Neural cell (in vitro differentiated cells): Measurements from ENCODE around the gene LHB. TPM values are rescaled to one million over a fixed set of nuclear protein-coding genes. Genes with fewer than 3 reads are reported as not detected.
"Not testable (repeated sequence)": the region's sequence is repeated elsewhere in the genome, so short reads cannot be mapped to it uniquely, and the experiment has no call there.

Experiments
- H2AFZ ChIP-seq: fragments of 200-600, 300-800 bp; sonication (generic), shearing (Covaris generic); 2 replicates; pipeline ENCODE4 v1.6.0; 2014; ENCODE audit warnings: low read depth, mild to moderate bottlenecking, antibody characterized with exemption, low read length, moderate library complexity
- H3F3A ChIP-seq: fragments of 200-600 bp; shearing (Covaris generic); 2 replicates; pipeline ENCODE4 v1.6.1; 2016; ENCODE audit warnings: mild to moderate bottlenecking, moderate library complexity, mixed read lengths, antibody characterized with exemption, low read length; ENCODE audit not compliant: insufficient read depth, poor library complexity, severe bottlenecking
- H3K27ac ChIP-seq: fragments of 200-600, 300-800 bp; sonication (generic), shearing (Covaris generic); 2 replicates; pipeline ENCODE4 v1.5.1; 2014; ENCODE audit warnings: mild to moderate bottlenecking, low read length, moderate library complexity
- H3K27me3 ChIP-seq: fragments of 300-800, 200-600 bp; sonication (generic), shearing (Covaris generic); 2 replicates; pipeline ENCODE4 v1.6.0; 2014; ENCODE audit warnings: mild to moderate bottlenecking, low read depth, low read length, moderate library complexity; ENCODE audit not compliant: insufficient read depth
- H3K36me3 ChIP-seq: fragments of 300-800, 200-600 bp; sonication (generic), shearing (Covaris generic); 2 replicates; pipeline ENCODE4 v1.5.1; 2014; ENCODE audit warnings: mild to moderate bottlenecking, antibody characterized with exemption, low read length, moderate library complexity; ENCODE audit not compliant: insufficient read depth
- H3K4me2 ChIP-seq: fragments of 300-800, 200-600 bp; sonication (generic), shearing (Covaris generic); 2 replicates; pipeline ENCODE4 v1.6.0; 2014; ENCODE audit warnings: mild to moderate bottlenecking, low read length
- H3K4me3 ChIP-seq: fragments of 300-800, 200-600 bp; sonication (generic), shearing (Covaris generic); 2 replicates; pipeline ENCODE4 v1.5.1; 2014; ENCODE audit warnings: mild to moderate bottlenecking, low read length, moderate library complexity
- H3K79me2 ChIP-seq: fragments of 200-600 bp; shearing (Covaris generic); replicated peaks from 2 replicates; pipeline ENCODE4 v1.6.0; 2014; ENCODE audit warnings: mild to moderate bottlenecking, low read length, moderate library complexity; ENCODE audit not compliant: insufficient read depth
- H3K9ac ChIP-seq: fragments of 300-800, 200-600 bp; sonication (generic), shearing (Covaris generic); 2 replicates; pipeline ENCODE4 v1.6.1; 2016; ENCODE audit warnings: mild to moderate bottlenecking, low read length, mixed read lengths
- H3K9me2 ChIP-seq: fragments of 200-600 bp; shearing (Covaris generic); 2 replicates; pipeline ENCODE4 v1.6.1; 2016; ENCODE audit warnings: mild to moderate bottlenecking, low read length, mixed read lengths; ENCODE audit not compliant: insufficient read depth
- H3K9me3 ChIP-seq: fragments of 200-600, 300-800 bp; sonication (generic), shearing (Covaris generic); 2 replicates; pipeline ENCODE4 v1.6.1; 2016; ENCODE audit warnings: mild to moderate bottlenecking, mixed run types, low read length, moderate library complexity, mixed read lengths
- H4K20me1 ChIP-seq: fragments of 200-600 bp; shearing (Covaris generic); 2 replicates; pipeline ENCODE4 v1.6.1; 2016; ENCODE audit warnings: mild to moderate bottlenecking, mixed run types; ENCODE audit not compliant: insufficient read depth
- CTCF ChIP-seq: fragments of 450-650 bp; IDR thresholded peaks from 2 replicates; pipeline ENCODE4 v1.5.1; 2014; ENCODE audit warnings: antibody characterized with exemption, mild to moderate bottlenecking, moderate library complexity; ENCODE audit not compliant: poor library complexity, severe bottlenecking
- MXI1 ChIP-seq: fragments of 450-650 bp; conservative IDR thresholded peaks from 2 replicates; pipeline ENCODE4 v1.6.1; 2014; ENCODE audit warnings: antibody characterized with exemption, mild to moderate bottlenecking; ENCODE audit not compliant: poor library complexity, severe bottlenecking
- polyA plus RNA-seq: library from polyadenylated mRNA; depleted of rRNA; stranded (reverse); fragments of >200 nt; gene quantifications from 2 replicates; pipeline ENCODE4 v1.2.3, GENCODE V29; 2014

Gene LHB
- polyA plus RNA-seq, 1 donor from 2014 or later = not detected

DNA sequence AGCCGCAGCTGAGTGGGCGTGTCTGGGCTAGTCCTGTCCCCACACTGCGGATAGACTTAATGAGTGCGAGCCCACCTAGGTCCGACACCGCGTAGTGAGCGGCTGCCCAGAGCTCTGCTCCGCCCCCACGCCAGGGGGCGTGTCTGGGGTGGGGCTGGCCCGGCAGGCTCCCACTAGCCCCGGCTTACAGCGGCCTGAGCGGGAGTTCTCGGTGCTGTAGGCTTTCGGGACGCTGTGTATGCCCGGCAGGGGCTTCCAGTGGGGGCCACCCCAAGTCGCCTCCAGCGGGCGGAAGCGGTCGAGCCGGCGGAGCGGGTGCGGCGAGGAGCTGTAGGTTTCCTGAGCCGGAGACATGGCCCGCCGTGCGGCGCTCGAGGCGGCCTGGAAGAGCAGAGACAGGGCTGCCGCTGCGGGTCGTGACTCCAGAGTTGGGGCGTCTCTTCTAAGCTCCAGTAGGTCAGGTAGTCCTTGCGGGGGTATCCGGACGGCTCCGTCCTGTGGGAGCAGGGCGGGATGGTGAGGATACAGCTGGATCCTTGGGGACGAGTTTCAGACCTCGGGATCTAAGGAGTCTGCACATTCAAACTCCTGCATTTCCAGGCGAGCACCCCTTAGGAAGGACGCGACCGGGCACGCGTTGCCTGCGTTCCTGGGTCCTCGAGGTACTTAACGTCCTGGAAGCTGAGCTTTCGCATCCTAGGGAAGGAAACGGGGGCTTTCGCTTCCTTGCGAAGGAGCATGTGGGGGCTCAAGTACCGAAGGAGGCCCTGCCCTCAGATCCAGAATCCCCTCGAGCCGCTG, 39.4 kb upstream of the LHB start:
- no peak overlapping the region for H3K4me2 ChIP-seq
- no peaks in the 10 kb centered on the region for H4K20me1 ChIP-seq
- no peaks in the 10 kb centered on the region for H3K36me3 ChIP-seq
- H3K9me2 ChIP-seq = no peaks in the 10 kb centered on the region
- no peak overlapping the region for H2AFZ ChIP-seq
- TF ChIP-seq CTCF (peak; percentile 52), MXI1 (no peak)
- H3K79me2 ChIP-seq = no peaks in the 10 kb centered on the region
- H3F3A ChIP-seq = no peaks in the 10 kb centered on the region
- no peaks in the 10 kb centered on the region for H3K9me3 ChIP-seq
- no peak overlapping the region for H3K9ac ChIP-seq
- H3K27ac ChIP-seq = no peak overlapping the region
- peaks cover 32% of the 10 kb centered on the region for H3K27me3 ChIP-seq
- peak overlapping the region; percentile 58 for H3K4me3 ChIP-seq

GRCh38 chr19:49050376-49051033, 33.6 kb upstream of the LHB start:
- not testable (repeated sequence) for H3F3A ChIP-seq, H3K27ac ChIP-seq, H3K9me3 ChIP-seq, H3K9me2 ChIP-seq, H3K27me3 ChIP-seq, H3K9ac ChIP-seq, H3K4me3 ChIP-seq, H4K20me1 ChIP-seq, H3K4me2 ChIP-seq, H2AFZ ChIP-seq, H3K36me3 ChIP-seq, H3K79me2 ChIP-seq

DNA sequence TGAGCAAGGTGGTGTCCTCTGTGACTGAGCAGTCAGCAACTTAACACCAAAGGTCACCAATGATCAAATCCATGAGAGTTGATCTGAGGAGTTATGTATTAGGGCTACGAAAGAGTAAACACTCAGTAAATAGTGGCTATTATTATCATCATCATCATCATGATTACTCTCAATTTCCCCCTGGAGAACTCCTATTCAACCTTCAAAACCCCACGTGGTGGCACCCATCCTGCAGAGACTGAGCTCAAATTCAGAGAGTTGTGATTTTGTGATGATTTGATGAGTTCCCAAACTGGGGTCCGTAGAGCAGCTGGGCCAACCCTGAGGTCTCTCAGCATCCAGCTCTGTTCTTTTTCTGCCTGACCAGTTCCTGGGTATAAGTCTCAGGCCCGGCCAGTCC, 32.9 kb upstream of the LHB start:
- H3K9me3 ChIP-seq, H3K27me3 ChIP-seq, H3K79me2 ChIP-seq, H3K9me2 ChIP-seq, H3K9ac ChIP-seq, H3K4me2 ChIP-seq, H3K36me3 ChIP-seq, H2AFZ ChIP-seq, H3K4me3 ChIP-seq, H3K27ac ChIP-seq, H3F3A ChIP-seq, H4K20me1 ChIP-seq: not testable (repeated sequence)

DNA sequence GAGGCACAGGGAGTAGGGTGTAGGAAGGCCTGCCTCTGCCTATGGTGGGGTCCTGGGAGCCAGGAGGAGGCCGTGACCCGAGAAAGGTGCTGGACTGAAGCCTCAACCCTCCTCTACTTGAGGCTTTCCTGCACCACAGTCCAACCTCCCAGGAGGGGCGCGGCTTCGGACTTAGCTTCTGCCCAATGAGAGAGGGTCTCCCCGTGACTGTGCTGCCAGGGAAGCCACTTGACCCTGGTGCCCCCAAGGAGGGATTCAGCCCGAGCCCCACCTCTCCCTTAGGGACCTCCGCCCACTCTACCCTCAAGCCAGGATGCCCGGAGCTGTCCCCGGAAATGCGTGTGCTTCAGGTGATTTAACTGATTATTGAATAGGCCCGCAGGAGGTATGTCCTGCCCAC, 32.1 kb upstream of the LHB start, which contains the start of gene CGB8:
CGB8 (minus strand) TSS at position 101 of the 400 bp plus-strand sequence. CDS start 372 bp downstream, outside the sequence.
- H3K4me2 ChIP-seq = not testable (repeated sequence)

GRCh38 chr19:49043548-49043947, 26.7 kb upstream of the LHB start, which contains the start of gene CGB5:
CGB5 (plus strand) TSS chr19:49043848; CDS start chr19:49044210, 362 bp downstream.
- not testable (repeated sequence) for H3K9me3 ChIP-seq, H4K20me1 ChIP-seq, H3K36me3 ChIP-seq, H2AFZ ChIP-seq, H3K27ac ChIP-seq, H3K27me3 ChIP-seq, H3K4me3 ChIP-seq, H3K79me2 ChIP-seq, H3F3A ChIP-seq, H3K9ac ChIP-seq, H3K9me2 ChIP-seq, H3K4me2 ChIP-seq

More for the DNA sequence above, 32.1 kb upstream of the LHB start, which contains the start of gene CGB8:
- H3K4me3 ChIP-seq, H3K9me2 ChIP-seq, H3K27ac ChIP-seq, H3K79me2 ChIP-seq, H4K20me1 ChIP-seq, H3K9ac ChIP-seq, H3K27me3 ChIP-seq, H3K9me3 ChIP-seq, H2AFZ ChIP-seq, H3F3A ChIP-seq, H3K36me3 ChIP-seq: not testable (repeated sequence)

- not testable (repeated sequence) for H3K4me2 ChIP-seq, H3K27ac ChIP-seq
Measured at GRCh38 chr19:49042666-49043065, 25.8 kb upstream of the LHB start.

More at GRCh38 chr19:49042666-49043065, 25.8 kb upstream of the LHB start:
- not testable (repeated sequence) for H3K79me2 ChIP-seq, H4K20me1 ChIP-seq, H3K4me3 ChIP-seq, H3K9me3 ChIP-seq, H3K36me3 ChIP-seq, H3K27me3 ChIP-seq, H3K9ac ChIP-seq, H2AFZ ChIP-seq, H3K9me2 ChIP-seq, H3F3A ChIP-seq
